HEK293T (cell line): ENCODE data around the gene TRAPPC10.

ENCODE experiments used
- CTCF ChIA-PET: fragments of 350-600 bp; formaldehyde crosslinking; extraction: SDS; loops from one replicate; lab custom pipeline; 2021; ENCODE audit warnings: antibody characterized with exemption, inconsistent platforms; lab: Yijun Ruan, JAX
- POLR2A ChIA-PET: fragments of 350-600 bp; formaldehyde crosslinking; extraction: SDS; loops from one replicate; lab custom pipeline; 2020; ENCODE audit warnings: antibody characterized with exemption, inconsistent platforms; lab: Yijun Ruan, JAX
- DNase-seq: peaks from one replicate; pipeline ENCODE4 v3.0.0; 2012; ENCODE audit warnings: mixed read lengths; ENCODE audit errors: extremely low spot score
- ARNT ChIP-seq: fragments of 450-650 bp; IDR thresholded peaks from 2 replicates; pipeline ENCODE4 v1.6.1; 2017; ENCODE audit warnings: mild to moderate bottlenecking
- BHLHE40 ChIP-seq: fragments of 450-650 bp; IDR thresholded peaks from 2 replicates; pipeline ENCODE4 v1.6.1; 2016; ENCODE audit warnings: mild to moderate bottlenecking, moderate library complexity, borderline replicate concordance
- CTBP1 ChIP-seq: fragments of 450-650 bp; IDR thresholded peaks from 2 replicates; pipeline ENCODE4 v1.6.1; 2016; ENCODE audit warnings: borderline replicate concordance
- ELF4 ChIP-seq: fragments of 450-650 bp; IDR thresholded peaks from 2 replicates; pipeline ENCODE4 v1.6.1; 2017; ENCODE audit warnings: antibody characterized with exemption
- FOXA1 ChIP-seq: fragments of 450-650 bp; IDR thresholded peaks from 2 replicates; pipeline ENCODE4 v1.6.1; 2016; ENCODE audit warnings: mild to moderate bottlenecking
- FOXK2 ChIP-seq: fragments of 450-650 bp; IDR thresholded peaks from 2 replicates; pipeline ENCODE4 v1.6.1; 2016; ENCODE audit warnings: mild to moderate bottlenecking
- FOXM1 ChIP-seq: fragments of 450-650 bp; IDR thresholded peaks from 2 replicates; pipeline ENCODE4 v1.6.1; 2017; ENCODE audit warnings: mild to moderate bottlenecking, borderline replicate concordance
- HDGF ChIP-seq: fragments of 450-650 bp; IDR thresholded peaks from 2 replicates; pipeline ENCODE4 v1.6.1; 2017; ENCODE audit warnings: antibody characterized with exemption, borderline replicate concordance
- L3MBTL2 ChIP-seq: fragments of 450-650 bp; conservative IDR thresholded peaks from 2 replicates; pipeline ENCODE4 v1.6.1; 2016; ENCODE audit warnings: mild to moderate bottlenecking
- LEF1 ChIP-seq: fragments of 450-650 bp; IDR thresholded peaks from 2 replicates; pipeline ENCODE4 v1.6.1; 2017; ENCODE audit warnings: mild to moderate bottlenecking, borderline replicate concordance
- NFRKB ChIP-seq: fragments of 450-650 bp; IDR thresholded peaks from 2 replicates; pipeline ENCODE4 v1.6.1; 2016; ENCODE audit warnings: mild to moderate bottlenecking, moderate library complexity
- PKNOX1 ChIP-seq: fragments of 450-650 bp; IDR thresholded peaks from 2 replicates; pipeline ENCODE4 v1.6.1; 2016
- SP1 ChIP-seq: fragments of 450-650 bp; IDR thresholded peaks from 2 replicates; pipeline ENCODE4 v1.6.1; 2017
- SUZ12 ChIP-seq: fragments of 450-650 bp; IDR thresholded peaks from 2 replicates; pipeline ENCODE4 v1.6.1; 2016; ENCODE audit warnings: mild to moderate bottlenecking
- TARDBP ChIP-seq: fragments of 450-650 bp; IDR thresholded peaks from 2 replicates; pipeline ENCODE4 v1.6.1; 2016
- ZNF384 ChIP-seq: fragments of 450-650 bp; IDR thresholded peaks from 2 replicates; pipeline ENCODE4 v1.6.1; 2016

The TRAPPC10 gene

GRCh38 chr21:44054710-44055109 lies 42.6 kb downstream of the TRAPPC10 start:
- DNase-seq, result no peak
- ChIA-PET POLR2A (no interaction called here), CTCF (interaction anchor here (0.6 kb wide), 1 partner anchor 242 kb away, joined by 3 read pairs; no protein-coding TSS in a partner anchor)
- TF ChIP-seq LEF1 (no peak), BHLHE40 (no peak), ZNF384 (no peak), ELF4 (no peak), L3MBTL2 (no peak), TARDBP (no peak), ARNT (no peak), NFRKB (no peak), FOXA1 (no peak), HDGF (no peak), SP1 (no peak), FOXM1 (no peak), FOXK2 (no peak), PKNOX1 (no peak)

GRCh38 chr21:44057055-44057454 lies 44.9 kb downstream of the TRAPPC10 start:
- ChIA-PET POLR2A (no interaction called here), CTCF (no interaction called here)
- TF ChIP-seq CTBP1, result no peak
- TF ChIP-seq TARDBP, result no peak
- TF ChIP-seq SUZ12, result no peak
- no peak for TF ChIP-seq FOXA1
- TF ChIP-seq HDGF, result no peak
- no peak for TF ChIP-seq ZNF384
- no peak for DNase-seq

- POLR2A ChIA-PET, result no interaction called here
- TF ChIP-seq TARDBP (no peak), FOXM1 (no peak), SP1 (no peak)
- CTCF ChIA-PET, result no interaction called here
- no peak for DNase-seq
Observed at GRCh38 chr21:44057960-44058651, 46.0 kb downstream of the TRAPPC10 start.

GRCh38 chr21:44058652-44058964 lies 46.5 kb downstream of the TRAPPC10 start:
- TF ChIP-seq FOXK2 (no peak), CTBP1 (no peak), PKNOX1 (no peak), ZNF384 (no peak), TARDBP (no peak), FOXM1 (no peak), NFRKB (no peak), L3MBTL2 (no peak), ELF4 (no peak), BHLHE40 (no peak), ARNT (no peak), FOXA1 (no peak), HDGF (no peak), SP1 (no peak), LEF1 (no peak), SUZ12 (no peak)
- POLR2A ChIA-PET, result no interaction called here

GRCh38 chr21:44058981-44059380 lies 46.9 kb downstream of the TRAPPC10 start:
- no peak for TF ChIP-seq FOXM1
- no peak for TF ChIP-seq FOXK2
- TF ChIP-seq LEF1, result no peak; the same call in 1 of the 2 replicates
- no peak for TF ChIP-seq HDGF
- TF ChIP-seq L3MBTL2, result no peak
- no peak for TF ChIP-seq NFRKB
- TF ChIP-seq ELF4, result no peak
- TF ChIP-seq ZNF384, result no peak
- TF ChIP-seq SP1, result no peak
- no peak for TF ChIP-seq PKNOX1
- no peak for TF ChIP-seq TARDBP
- no peak for TF ChIP-seq SUZ12
- no peak for TF ChIP-seq FOXA1
- TF ChIP-seq BHLHE40, result no peak
- no peak for TF ChIP-seq CTBP1
- TF ChIP-seq ARNT, result no peak
- ChIA-PET POLR2A (no interaction called here), CTCF (no interaction called here)

More at GRCh38 chr21:44058652-44058964, 46.5 kb downstream of the TRAPPC10 start:
- DNase-seq, result no peak
- CTCF ChIA-PET, result no interaction called here

GRCh38 chr21:44059710-44060109 lies 47.6 kb downstream of the TRAPPC10 start:
- ChIA-PET POLR2A (no interaction called here), CTCF (no interaction called here)
- no peak for DNase-seq
- TF ChIP-seq LEF1, result no peak
- no peak for TF ChIP-seq CTBP1
- TF ChIP-seq TARDBP, result no peak
- no peak for TF ChIP-seq SP1
- TF ChIP-seq FOXK2, result no peak
- TF ChIP-seq NFRKB, result no peak
- no peak for TF ChIP-seq PKNOX1
- TF ChIP-seq FOXA1, result no peak

More at GRCh38 chr21:44058981-44059380, 46.9 kb downstream of the TRAPPC10 start:
- no peak for DNase-seq
